GM23248 (cell line): ENCODE measurements around the gene TARS3.

Experiments used
- EZH2 ChIP-seq: fragments of 200-600 bp; sonication (generic); IDR thresholded peaks from 2 replicates; pipeline ENCODE4 v1.6.1; 2018; ENCODE audit warnings: antibody characterized with exemption, mild to moderate bottlenecking; ENCODE audit not compliant: insufficient read depth, poor library complexity, severe bottlenecking
- EZH2phosphoT487 ChIP-seq: fragments of 200-600 bp; sonication (generic); IDR thresholded peaks from 2 replicates; pipeline ENCODE4 v1.6.1; 2018; ENCODE audit warnings: antibody characterized with exemption, moderate library complexity, mild to moderate bottlenecking, low read depth; ENCODE audit not compliant: insufficient read depth

GRCh38 chr15:101611007-101611406 is 113.3 kb downstream of the TARS3 start:
- TF ChIP-seq EZH2 (no peak), EZH2phosphoT487 (no peak)
